GM04504 (cell line): ENCODE measurements around the gene CCDC43.
"Not testable (repeated sequence)": the region's sequence is repeated elsewhere in the genome, so short reads cannot be mapped to it uniquely, and the experiment has no call there.

ENCODE experiments used
- DNase-seq: peaks from one replicate; pipeline ENCODE4 v3.0.0-alpha.2; 2012; ENCODE audit warnings: low read depth

The CCDC43 gene, protein sequence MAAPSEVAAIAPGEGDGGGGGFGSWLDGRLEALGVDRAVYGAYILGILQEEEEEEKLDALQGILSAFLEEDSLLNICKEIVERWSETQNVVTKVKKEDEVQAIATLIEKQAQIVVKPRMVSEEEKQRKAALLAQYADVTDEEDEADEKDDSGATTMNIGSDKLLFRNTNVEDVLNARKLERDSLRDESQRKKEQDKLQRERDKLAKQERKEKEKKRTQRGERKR

DNA sequence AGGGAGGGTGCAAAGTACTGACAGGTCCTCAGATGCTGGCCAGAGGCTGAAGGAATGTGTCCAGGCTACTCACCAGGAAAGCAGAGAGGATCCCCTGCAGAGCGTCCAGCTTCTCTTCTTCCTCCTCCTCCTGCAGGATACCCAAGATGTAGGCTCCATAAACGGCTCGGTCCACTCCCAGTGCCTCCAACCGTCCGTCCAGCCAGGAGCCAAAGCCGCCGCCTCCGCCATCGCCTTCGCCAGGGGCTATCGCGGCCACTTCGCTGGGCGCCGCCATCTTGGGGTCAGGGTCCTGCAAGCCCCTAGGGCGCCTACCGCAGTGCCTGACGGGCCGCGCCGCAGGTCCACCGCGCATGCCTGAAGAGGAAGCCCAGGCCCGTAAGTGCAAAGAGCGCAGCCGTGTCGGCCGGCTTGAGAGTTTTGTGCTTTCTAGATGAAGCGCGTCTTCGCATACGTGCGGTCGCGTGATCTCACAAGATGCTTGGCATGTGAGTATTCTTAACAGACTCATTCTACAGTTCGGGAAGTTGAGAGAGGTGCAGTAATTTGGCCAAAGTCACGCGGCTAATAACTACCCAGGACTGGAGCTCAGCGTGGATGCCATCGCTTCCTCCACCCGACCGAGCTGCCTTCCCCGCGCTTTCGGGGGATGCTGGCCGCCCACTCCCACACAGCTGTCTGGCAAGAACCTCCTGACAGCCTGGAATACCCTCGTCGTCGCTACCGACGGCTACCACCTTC, at the start of gene CCDC43:
CCDC43 (minus strand) TSS at position 300 of the 741 bp plus-strand sequence; CDS start at position 277, 23 bp downstream.
- peak; percentile 77 for DNase-seq

- DNase-seq: peak; percentile 18
These were observed 48.8 kb upstream of the CCDC43 start for GRCh38 chr17:44738214-44738906.

GRCh38 chr17:44736551-44737240, 47.1 kb upstream of the CCDC43 start:
- DNase-seq: no peak

- DNase-seq: no peak
These were observed 44.7 kb upstream of the CCDC43 start for GRCh38 chr17:44734272-44734671.

GRCh38 chr17:44733753-44734152, 44.2 kb upstream of the CCDC43 start:
- DNase-seq: no peak

DNA sequence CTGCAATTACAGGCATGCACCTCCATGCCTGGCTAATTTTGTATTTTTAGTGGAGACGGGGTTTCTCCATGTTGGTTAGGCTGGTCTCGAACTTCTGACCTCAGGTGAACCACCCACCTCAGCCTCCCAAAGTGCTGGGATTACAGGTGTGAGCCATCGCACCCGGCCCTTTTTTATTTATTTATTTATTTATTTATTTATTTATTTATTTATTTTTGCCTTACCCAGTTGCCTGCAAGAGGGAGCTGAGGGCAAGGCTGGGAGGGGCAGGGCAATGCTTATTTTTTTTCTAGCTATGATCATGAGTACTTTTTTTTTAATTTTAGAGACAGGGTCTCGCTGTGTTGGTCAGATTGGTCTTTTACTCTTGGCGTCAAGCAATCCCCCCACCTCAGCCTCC, 36.5 kb upstream of the CCDC43 start:
- DNase-seq: not testable (repeated sequence)

- DNase-seq: no peak
These were observed 32.7 kb upstream of the CCDC43 start for GRCh38 chr17:44722254-44722653.

GRCh38 chr17:44719444-44719843, 29.9 kb upstream of the CCDC43 start:
- no peak for DNase-seq

DNA sequence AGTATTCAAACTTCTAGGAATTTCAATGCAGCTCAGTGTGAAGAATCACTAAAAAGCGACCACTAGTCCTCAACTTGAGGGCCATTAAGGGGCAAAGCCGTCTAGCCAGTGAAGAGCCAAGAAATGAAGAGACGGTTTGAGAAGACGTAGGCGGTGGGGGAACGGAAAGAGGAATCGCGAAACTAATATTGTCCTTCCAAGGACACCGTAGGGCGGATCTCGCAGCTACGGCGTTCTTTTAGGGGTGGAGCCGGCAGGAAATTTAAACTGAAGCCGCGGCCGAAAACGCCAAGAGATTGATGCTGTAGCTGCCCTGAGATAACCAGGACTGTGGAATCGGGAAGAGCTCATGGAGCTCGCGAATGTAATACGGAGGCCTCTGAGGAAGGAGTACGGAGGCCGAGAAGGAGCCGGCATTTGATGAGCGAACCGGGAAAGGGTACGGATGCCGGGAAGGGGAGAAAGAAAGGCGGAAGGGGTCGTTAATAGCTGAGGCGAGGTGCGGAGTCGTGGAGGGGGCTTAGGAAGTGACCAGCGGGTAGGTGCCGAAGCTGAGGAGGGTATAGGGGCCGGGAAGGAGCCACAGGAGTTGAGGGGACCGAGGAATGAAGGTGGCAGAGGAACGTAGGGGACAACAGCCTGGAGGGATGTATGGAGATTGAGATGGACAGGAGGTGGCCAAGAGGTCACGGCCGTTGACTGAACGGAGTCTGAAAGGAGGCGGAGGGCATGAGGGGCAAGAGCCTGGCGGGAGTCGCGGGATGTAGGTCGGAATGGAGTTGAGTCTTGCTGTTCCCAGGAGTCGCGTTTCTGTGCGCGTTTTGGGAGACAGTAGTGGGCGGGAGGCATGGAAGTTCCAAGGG, 19.1 kb upstream of the CCDC43 start, which contains the start of gene DBF4B:
DBF4B (plus strand) TSS at position 265 of the 863 bp plus-strand sequence; CDS start at position 421, 156 bp downstream.
- peak; percentile 82 for DNase-seq

GRCh38 chr17:44707755-44708400, 18.3 kb upstream of the CCDC43 start:
- DNase-seq: no peak

GRCh38 chr17:44700288-44700687, 10.7 kb upstream of the CCDC43 start:
- not testable (repeated sequence) for DNase-seq

- DNase-seq: no peak
These were observed 4.0 kb upstream of the CCDC43 start for GRCh38 chr17:44693609-44694008.

GRCh38 chr17:44690746-44691306, 1.2 kb upstream of the CCDC43 start:
- DNase-seq: not testable (repeated sequence)

- DNase-seq: no peak
These were observed 700 bp downstream of the CCDC43 start for GRCh38 chr17:44688675-44689476.

DNA sequence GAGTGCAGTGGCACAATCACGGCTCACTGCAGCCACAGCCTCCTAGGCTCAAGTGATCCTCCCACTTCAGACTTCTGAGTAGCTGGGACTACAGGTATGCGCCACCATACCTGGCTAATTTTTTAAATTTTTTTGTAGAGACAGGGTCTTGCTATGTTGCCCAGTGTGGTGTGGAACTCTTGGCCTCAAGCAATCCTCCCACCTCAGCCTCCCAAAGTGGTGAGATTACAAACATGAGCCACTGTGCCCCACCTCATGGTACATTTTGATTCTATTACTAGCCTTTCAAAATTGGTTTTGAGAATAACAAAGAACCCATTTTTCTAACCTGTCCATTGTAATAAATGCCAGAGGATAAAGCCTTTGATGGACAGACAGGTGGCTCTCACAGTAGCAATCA, 1.4 kb downstream of the CCDC43 start:
- DNase-seq: no peak

DNA sequence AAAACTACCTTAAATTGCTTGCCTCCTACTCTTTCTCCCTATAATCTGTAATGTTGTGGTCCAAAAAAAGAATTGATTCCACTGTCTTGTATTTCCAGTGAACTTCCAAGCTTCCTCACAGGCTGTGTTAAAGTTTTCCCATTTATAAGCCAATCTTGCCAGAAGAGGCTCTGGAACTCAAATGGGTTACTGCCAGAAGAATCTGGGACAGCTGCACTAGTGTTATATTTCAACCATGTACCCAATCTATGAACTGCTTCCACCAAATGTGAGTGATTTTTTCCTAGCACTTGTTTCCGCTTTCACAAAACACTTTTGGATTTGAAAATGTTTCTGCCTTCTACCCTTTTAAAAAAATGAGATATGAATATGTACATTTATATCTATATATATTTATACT, 1.8 kb downstream of the CCDC43 start:
- no peak for DNase-seq

- not testable (repeated sequence) for DNase-seq
These were observed 6.3 kb downstream of the CCDC43 start for GRCh38 chr17:44683303-44683702.

- no peak for DNase-seq
These were observed 12.4 kb downstream of the CCDC43 start for GRCh38 chr17:44677136-44677535.

GRCh38 chr17:44673893-44674292, 15.7 kb downstream of the CCDC43 start:
- no peak for DNase-seq
